DMS114 treated with DMSO at 0.1 percent for 48 hours (cell line): ENCODE results near the gene BDNF.

Experiments
- DNase-seq: peaks from one replicate; lab custom pipeline; 2025; ENCODE audit not compliant: unreplicated experiment; lab: John Stamatoyannopoulos, UW

BDNF gene

GRCh38 chr11:27626938-27627586 is 73.2 kb downstream of the BDNF start:
- no peak for DNase-seq

- DNase-seq, result no peak
These were observed 73.9 kb downstream of the BDNF start for GRCh38 chr11:27626269-27626937.

- no peak for DNase-seq
These were observed 74.8 kb downstream of the BDNF start for GRCh38 chr11:27625347-27625912.

GRCh38 chr11:27623945-27624523 is 76.2 kb downstream of the BDNF start:
- no peak for DNase-seq

GRCh38 chr11:27622541-27623300 is 77.5 kb downstream of the BDNF start:
- DNase-seq, result no peak

GRCh38 chr11:27621405-27622161 is 78.7 kb downstream of the BDNF start:
- DNase-seq, result no peak

- DNase-seq, result no peak
These were observed 80.4 kb downstream of the BDNF start for GRCh38 chr11:27619763-27620335.

- DNase-seq, result no peak
These were observed 81.1 kb downstream of the BDNF start for GRCh38 chr11:27619039-27619574.

GRCh38 chr11:27618281-27618915 is 81.9 kb downstream of the BDNF start:
- DNase-seq, result no peak

- DNase-seq, result no peak
These were observed 83.5 kb downstream of the BDNF start for GRCh38 chr11:27616711-27617110.

GRCh38 chr11:27615833-27616232 is 84.4 kb downstream of the BDNF start:
- DNase-seq, result no peak

- DNase-seq, result no peak
These were observed 86.2 kb downstream of the BDNF start for GRCh38 chr11:27614092-27614491.

GRCh38 chr11:27612932-27613880 is 87.0 kb downstream of the BDNF start:
- no peak for DNase-seq

- no peak for DNase-seq
These were observed 88.3 kb downstream of the BDNF start for GRCh38 chr11:27611947-27612455.

GRCh38 chr11:27611390-27611789 is 88.9 kb downstream of the BDNF start:
- no peak for DNase-seq

GRCh38 chr11:27610946-27611345 is 89.3 kb downstream of the BDNF start:
- no peak for DNase-seq

- DNase-seq, result no peak
These were observed 90.0 kb downstream of the BDNF start for GRCh38 chr11:27610280-27610679.

GRCh38 chr11:27608951-27609350 is 91.3 kb downstream of the BDNF start:
- no peak for DNase-seq
